ENCODE data around the gene C1orf56.

Gene C1orf56

GRCh38 chr1:151024540-151025146 lies 22.9 kb upstream of the C1orf56 start:
- in situ Hi-C loops (cut with MboI; ENCODE audit: low sequenced_read_pairs): no loop called here

- in situ Hi-C loops (cut with MboI; ENCODE audit: low sequenced_read_pairs): no loop called here
These were observed 21.1 kb upstream of the C1orf56 start for GRCh38 chr1:151026460-151026859.

GRCh38 chr1:151032164-151032563 lies 15.4 kb upstream of the C1orf56 start:
- in situ Hi-C loops (cut with MboI; ENCODE audit: low sequenced_read_pairs): no loop called here

- in situ Hi-C loops (cut with MboI; ENCODE audit: low sequenced_read_pairs): no loop called here
These were observed 12.4 kb upstream of the C1orf56 start for GRCh38 chr1:151035167-151035566.

GRCh38 chr1:151036356-151036755 lies 11.2 kb upstream of the C1orf56 start, which contains the start of gene BNIPL:
Gene BNIPL (plus strand): TSS chr1:151036586. CDS start chr1:151036726, 140 bp downstream.
- in situ Hi-C loops (cut with MboI; ENCODE audit: low sequenced_read_pairs): no loop called here

GRCh38 chr1:151037032-151037431 lies 10.5 kb upstream of the C1orf56 start:
- in situ Hi-C loops (cut with MboI; ENCODE audit: low sequenced_read_pairs): no loop called here

GRCh38 chr1:151039521-151039920 lies 8.0 kb upstream of the C1orf56 start:
- in situ Hi-C loops (cut with MboI; ENCODE audit: low sequenced_read_pairs): no loop called here

- in situ Hi-C loops (cut with MboI; ENCODE audit: low sequenced_read_pairs): no loop called here
These were observed 4.4 kb upstream of the C1orf56 start for GRCh38 chr1:151043163-151043562.

GRCh38 chr1:151047925-151048644 lies 534 bp downstream of the C1orf56 start:
- in situ Hi-C loops (cut with MboI; ENCODE audit: low sequenced_read_pairs): no loop called here

- in situ Hi-C loops (cut with MboI; ENCODE audit: low sequenced_read_pairs): no loop called here
These were observed 1.1 kb downstream of the C1orf56 start for GRCh38 chr1:151048645-151049032.

GRCh38 chr1:151049458-151049857 lies 1.9 kb downstream of the C1orf56 start:
- in situ Hi-C loops (cut with MboI; ENCODE audit: low sequenced_read_pairs): no loop called here

- in situ Hi-C loops (cut with MboI; ENCODE audit: low sequenced_read_pairs): no loop called here
These were observed 2.6 kb downstream of the C1orf56 start for GRCh38 chr1:151050051-151050688.

GRCh38 chr1:151051356-151052009 lies 3.9 kb downstream of the C1orf56 start:
- in situ Hi-C loops (cut with MboI; ENCODE audit: low sequenced_read_pairs): no loop called here

GRCh38 chr1:151054971-151055547 lies 7.5 kb downstream of the C1orf56 start:
- in situ Hi-C loops (cut with MboI; ENCODE audit: low sequenced_read_pairs): no loop called here

- in situ Hi-C loops (cut with MboI; ENCODE audit: low sequenced_read_pairs): no loop called here
These were observed 8.0 kb downstream of the C1orf56 start for GRCh38 chr1:151055581-151055980.

- in situ Hi-C loops (cut with MboI; ENCODE audit: low sequenced_read_pairs): no loop called here
These were observed 8.6 kb downstream of the C1orf56 start for GRCh38 chr1:151056149-151056548.

- in situ Hi-C loops (cut with MboI; ENCODE audit: low sequenced_read_pairs): no loop called here
These were observed 11.1 kb downstream of the C1orf56 start for GRCh38 chr1:151058692-151059091.

- in situ Hi-C loops (cut with MboI; ENCODE audit: low sequenced_read_pairs): no loop called here
These were observed 11.8 kb downstream of the C1orf56 start, which contains the start of gene CDC42SE1 for GRCh38 chr1:151059109-151060006. Gene CDC42SE1 (minus strand): TSS chr1:151059622. CDS start chr1:151055730, 3,892 bp downstream.

GRCh38 chr1:151060007-151060656 lies 12.6 kb downstream of the C1orf56 start, which contains the start of gene MLLT11:
Gene MLLT11 (plus strand): TSS chr1:151060397. CDS start chr1:151067225, 6,828 bp downstream.
- in situ Hi-C loops (cut with MboI; ENCODE audit: low sequenced_read_pairs): no loop called here
